Right renal pelvis (tissue), 4 donors: Measurements from ENCODE around the gene TBC1D1. TPM values are rescaled to one million over a fixed set of nuclear protein-coding genes. Genes with fewer than 3 reads are reported as not detected.
"Not testable (repeated sequence)": the region's sequence is repeated elsewhere in the genome, so short reads cannot be mapped to it uniquely, and the experiment has no call there.

Experiments used
- DNase-seq, 4 donors: peaks; one replicate each; pipeline ENCODE4 v3.0.0-alpha.2; 2013; ENCODE audit warnings: low read depth in 4 of 4, low spot score in 3 of 4, missing footprints in 1 of 4
- polyA plus RNA-seq, 4 donors: library from polyadenylated mRNA; unstranded; fragments of 120-200 nt; gene quantifications; one replicate each; pipeline ENCODE4 v1.2.1, GENCODE V29; 2013; ENCODE audit not compliant: insufficient read length in 4 of 4

The TBC1D1 gene
- polyA plus RNA-seq, 4 donors = 174 to 197 (median 180) TPM

- DNase-seq = no peak
Measured at GRCh38 chr4:37917388-37917787, 26.5 kb downstream of the TBC1D1 start.

DNA sequence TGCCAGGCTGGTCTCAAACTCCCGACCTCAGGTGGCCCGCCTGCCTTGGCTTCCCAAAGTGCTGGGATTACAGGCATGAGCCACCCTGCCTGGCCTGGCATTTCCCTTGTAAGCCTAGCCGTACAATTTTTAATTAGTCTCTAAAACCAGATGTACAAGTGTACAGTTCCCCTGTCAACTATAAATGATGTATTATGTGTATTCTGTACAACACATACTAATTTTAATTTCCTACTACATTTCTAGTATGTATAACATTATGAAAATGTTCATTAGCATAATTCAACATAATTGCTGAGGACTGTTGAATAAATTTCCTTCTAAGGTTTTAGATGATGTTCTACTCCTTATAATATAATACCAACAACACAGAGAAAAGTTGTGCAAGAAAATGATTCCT, 27.8 kb downstream of the TBC1D1 start:
- no peak for DNase-seq

DNA sequence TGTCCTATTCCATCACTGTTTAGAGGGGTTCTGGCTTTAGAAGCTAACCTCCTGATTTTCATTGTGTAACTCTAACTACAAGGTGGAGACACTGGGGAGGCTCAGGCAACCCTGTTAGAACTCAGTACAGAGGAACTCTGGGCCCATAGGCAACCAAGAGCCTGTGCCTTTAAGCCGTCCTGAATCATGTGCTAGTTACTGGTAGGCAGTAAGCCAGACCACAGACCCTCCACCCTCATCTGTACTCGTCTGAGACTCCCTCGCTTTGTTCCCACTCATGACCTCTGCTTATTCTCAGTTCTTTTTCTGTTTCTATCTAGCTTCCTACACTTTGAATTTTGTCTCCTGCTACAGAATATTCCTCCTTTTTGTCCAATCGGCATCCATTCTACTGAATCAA, 31.4 kb downstream of the TBC1D1 start:
- no peak for DNase-seq

DNA sequence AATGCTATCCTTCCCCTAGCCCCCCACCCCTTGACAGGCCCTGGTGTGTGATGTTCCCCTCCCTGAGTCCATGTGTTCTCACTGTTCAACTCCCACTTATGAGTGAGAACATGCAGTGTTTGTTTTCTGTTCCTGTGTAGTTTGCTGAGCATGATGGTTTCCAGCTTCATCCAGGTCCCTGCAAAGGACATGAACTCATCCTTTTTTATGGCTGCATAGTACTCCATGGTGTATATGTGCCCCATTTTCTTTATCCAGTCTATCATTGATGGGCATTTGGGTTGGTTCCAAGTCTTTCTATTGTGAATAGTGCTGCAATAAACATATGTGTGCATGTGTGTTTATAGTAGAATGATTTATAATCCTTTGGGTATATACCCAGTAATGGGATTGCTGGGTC, 32.2 kb downstream of the TBC1D1 start:
- DNase-seq = not testable (repeated sequence)

DNA sequence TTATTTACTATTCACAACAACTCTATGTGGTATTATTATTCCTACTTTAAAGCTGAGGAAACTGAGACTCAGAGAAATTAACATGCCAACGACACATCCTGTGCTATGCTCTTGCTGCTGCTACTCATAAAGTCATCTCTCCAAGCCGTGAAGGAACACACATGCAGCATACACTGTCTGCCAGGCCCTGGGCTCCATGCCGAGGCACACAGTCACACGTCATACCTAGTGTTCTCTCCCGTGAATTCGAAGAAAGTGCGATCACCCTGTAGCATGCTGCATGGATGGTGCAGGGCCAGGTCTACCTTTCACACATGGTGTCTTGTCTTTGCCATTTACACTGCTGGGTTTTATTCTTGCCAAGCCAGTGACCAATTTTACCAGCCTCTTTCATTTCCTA, 34.1 kb downstream of the TBC1D1 start:
- no peak for DNase-seq

GRCh38 chr4:37927434-37927833, 36.5 kb downstream of the TBC1D1 start:
- no peak for DNase-seq

DNA sequence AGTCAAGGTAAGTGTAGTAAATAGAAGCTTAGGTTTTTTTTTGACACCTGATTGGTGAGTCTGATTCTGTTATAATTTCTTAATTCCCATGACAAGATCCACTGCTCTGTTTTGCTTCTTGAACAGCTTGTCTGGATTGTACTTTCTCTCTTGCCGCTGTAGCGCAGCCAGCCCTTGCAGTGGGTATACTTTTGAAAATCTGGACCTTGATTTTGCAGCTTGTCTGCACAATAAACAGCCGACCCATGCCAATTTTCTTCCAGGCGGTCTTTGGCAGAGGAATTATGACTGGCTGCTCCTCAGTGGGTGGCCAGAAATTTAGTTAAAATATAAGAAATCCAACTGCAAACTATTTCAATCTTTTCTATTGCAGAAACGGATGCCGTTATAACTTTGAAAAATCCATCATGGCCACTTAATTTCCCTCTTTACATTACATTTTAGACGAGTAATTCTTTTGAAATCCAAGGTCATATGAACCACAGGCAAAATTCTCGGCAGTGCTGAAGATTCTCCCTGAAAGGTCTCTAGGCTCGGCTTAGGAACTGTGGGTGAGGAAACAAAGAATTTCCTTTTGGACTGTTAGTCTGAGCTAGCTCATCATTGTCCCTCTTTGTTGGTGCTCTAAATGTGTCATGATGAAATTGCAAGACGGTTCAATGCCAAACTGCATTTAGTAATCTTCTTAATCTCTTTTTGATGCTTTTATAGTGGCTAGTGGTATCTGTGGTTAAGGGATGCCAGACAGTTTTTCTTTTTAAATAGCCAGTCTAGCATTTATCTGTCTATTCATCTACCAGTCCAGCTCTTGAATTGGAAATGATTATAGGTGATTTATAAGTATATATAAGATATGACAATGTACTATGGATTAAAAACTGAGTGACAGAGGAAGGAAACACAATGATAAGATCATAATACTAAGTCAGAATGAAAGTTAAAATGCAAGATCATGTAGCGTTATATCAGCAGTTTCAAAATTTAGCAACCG, 37.8 kb downstream of the TBC1D1 start:
- no peak for DNase-seq

DNA sequence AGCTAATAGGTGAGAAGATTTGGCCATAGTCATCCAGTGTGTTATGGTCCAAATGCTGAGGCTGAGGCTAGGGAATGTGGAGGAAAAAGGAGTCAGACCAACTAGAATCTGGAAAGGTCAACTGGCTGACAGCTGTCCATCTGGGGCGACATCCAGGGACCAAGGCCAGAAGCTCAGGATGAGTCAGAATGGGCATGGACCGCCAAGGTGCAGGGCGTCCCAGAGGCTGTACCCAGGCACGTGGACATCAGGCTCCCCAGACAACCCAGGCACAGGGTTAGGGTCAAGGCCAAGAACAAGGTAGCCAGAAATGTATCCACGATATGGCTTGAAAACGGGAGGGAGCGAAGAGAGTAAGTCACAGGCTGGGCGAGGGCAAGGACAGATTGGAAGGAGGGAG, 43.2 kb downstream of the TBC1D1 start:
- DNase-seq = no peak

GRCh38 chr4:37934609-37935008, 43.7 kb downstream of the TBC1D1 start:
- DNase-seq = no peak

GRCh38 chr4:37935026-37935425, 44.1 kb downstream of the TBC1D1 start:
- DNase-seq = no peak

GRCh38 chr4:37936889-37937498, 46.1 kb downstream of the TBC1D1 start:
- DNase-seq = no peak

GRCh38 chr4:37938208-37938607, 47.3 kb downstream of the TBC1D1 start:
- no peak for DNase-seq

GRCh38 chr4:37946503-37947179, 55.8 kb downstream of the TBC1D1 start:
- no peak for DNase-seq

GRCh38 chr4:37948542-37948941, 57.7 kb downstream of the TBC1D1 start:
- no peak for DNase-seq

DNA sequence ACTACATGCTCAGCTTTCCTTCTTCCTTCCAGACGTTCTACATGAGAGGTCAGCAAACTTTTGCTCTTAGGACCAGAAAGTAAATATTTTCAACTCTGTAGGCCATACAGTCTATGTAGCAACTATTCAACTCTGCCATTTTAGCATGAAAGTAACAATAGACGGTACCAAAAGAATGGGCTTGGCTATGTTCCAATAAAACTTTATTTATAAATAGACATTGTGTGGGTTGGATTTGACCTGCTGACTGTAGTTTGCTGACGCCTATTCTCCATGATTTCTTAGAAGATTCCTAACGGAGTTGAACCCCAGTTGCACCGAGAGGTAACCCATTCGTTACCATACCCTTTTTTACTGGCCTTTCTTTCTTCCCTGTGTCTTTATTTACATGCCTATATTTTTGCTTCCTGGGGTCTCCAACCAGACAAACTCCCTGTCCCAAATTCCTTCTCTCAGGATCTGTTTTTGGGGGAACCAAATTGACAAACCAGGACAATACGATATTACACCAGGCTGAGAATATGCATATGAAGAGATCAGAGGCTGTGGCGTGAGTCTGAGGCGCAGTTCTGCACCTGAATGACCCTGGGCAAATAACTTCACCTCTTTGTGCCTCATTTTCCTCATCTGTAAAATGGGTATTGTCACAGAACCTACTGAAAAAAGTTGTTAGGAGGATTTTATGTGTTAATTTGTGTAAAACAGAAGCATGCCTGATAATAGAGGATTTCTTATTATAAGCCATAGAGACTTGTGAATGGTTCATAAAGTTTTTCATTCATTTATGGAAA, 58.9 kb downstream of the TBC1D1 start:
- DNase-seq = no peak

GRCh38 chr4:37951461-37952352, 60.8 kb downstream of the TBC1D1 start:
- DNase-seq = no peak

DNA sequence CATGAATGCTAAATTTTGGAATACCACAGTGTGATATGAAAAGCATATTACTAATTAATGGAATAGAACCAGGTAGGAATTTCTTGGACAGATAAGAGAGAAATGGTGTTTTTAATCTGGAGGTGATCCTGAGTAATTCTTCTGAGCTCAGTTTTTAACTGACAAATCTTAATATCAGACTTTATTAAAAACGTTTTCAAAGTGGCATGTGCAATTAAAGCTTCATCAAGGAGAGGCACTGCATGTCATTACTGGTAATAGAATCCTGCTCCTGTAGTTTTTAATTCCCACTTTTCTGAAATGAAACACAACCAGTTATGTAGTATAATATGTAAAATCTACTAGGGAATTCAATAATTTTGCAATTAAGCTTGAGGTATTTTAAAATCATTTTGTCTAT, 62.3 kb downstream of the TBC1D1 start:
- no peak for DNase-seq

DNA sequence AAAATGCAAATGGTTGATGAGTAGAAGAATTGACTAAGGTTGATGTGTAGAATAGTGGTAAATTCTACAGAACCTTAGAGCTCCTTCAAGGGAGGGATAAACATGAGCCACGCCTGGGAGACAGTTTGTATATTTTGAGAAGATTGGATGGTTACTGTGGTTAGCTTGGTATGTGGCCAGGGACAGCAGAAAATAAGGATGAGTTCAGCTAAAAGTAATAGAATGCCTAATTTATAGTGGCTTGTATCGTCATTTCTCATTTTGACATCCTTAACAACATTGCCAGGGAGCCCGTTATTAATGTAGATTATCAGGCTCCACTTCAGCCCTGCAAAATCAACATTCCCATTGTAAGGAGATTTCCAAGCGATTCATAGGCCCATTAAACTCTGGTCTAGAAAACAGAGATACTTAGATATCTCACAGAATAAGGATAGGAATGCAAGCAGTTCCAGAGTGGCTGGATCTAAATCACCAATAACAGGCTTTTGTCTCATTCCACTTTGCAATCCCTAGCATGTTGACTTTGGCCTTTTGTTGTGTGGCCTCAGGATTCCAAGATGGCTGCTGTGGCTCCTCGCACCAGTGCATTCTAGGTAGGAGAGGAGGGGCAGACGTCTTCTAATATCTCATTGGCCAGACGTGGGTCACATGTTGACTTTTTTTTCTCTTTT, 62.9 kb downstream of the TBC1D1 start:
- no peak for DNase-seq

- no peak for DNase-seq
Measured at GRCh38 chr4:37956941-37957340, 66.1 kb downstream of the TBC1D1 start.
